NCI-H345 treated with DMSO at 0.1 percent for 48 hours (cell line): ENCODE data around the gene PLXNA3.

ENCODE experiments used
- DNase-seq: peaks from one replicate; lab custom pipeline; 2025; ENCODE audit not compliant: unreplicated experiment; lab: John Stamatoyannopoulos, UW

PLXNA3 gene

DNA sequence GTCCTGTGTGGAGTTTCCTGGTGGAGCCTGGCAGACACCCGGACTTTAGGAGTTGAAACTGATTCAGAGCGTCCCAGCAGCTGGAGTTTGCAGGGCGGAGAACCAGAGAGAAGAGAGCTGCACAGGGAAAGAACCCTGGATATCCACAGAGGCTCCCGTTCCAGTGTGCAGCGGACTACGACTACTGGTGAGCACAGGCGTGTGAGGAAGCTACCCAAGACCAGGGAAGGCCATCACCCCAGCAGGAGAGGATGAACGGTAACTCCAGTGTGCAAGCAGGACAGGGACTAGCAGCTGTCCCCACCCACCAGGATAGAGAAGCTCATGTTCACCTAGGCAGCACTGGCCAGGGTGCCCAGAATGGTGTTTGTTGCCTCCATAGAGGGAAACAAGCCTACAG is 18.7 kb downstream of the PLXNA3 start:
- no peak for DNase-seq

DNA sequence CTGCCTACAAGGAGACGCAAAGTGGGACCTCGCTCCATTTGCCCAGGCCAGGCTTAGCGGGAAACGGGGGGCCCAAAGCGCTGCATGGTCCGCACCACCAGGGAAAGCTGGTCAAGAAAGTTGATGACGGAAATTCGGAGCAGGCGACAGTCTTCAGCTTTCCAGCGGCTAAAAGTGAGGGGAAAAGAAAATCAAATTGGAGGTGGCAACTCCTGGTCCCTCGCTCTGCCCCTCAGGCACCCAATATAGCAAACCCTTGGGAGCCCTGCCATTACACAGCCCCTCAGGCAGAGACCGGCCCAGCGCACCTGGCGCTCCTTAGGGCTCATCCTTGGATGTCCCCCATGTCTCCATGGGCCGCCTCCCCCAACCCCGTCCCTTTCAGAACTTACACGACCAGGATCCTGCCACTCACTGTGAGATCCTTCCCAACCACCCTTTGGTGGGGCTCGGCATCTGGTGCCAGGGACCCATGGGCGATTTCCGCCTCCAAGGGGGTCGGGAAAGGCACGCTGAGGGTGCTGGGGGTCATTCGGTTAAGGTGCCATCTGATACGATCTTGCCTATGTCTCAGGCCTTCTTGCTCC is 19.9 kb downstream of the PLXNA3 start:
- DNase-seq: no peak

DNA sequence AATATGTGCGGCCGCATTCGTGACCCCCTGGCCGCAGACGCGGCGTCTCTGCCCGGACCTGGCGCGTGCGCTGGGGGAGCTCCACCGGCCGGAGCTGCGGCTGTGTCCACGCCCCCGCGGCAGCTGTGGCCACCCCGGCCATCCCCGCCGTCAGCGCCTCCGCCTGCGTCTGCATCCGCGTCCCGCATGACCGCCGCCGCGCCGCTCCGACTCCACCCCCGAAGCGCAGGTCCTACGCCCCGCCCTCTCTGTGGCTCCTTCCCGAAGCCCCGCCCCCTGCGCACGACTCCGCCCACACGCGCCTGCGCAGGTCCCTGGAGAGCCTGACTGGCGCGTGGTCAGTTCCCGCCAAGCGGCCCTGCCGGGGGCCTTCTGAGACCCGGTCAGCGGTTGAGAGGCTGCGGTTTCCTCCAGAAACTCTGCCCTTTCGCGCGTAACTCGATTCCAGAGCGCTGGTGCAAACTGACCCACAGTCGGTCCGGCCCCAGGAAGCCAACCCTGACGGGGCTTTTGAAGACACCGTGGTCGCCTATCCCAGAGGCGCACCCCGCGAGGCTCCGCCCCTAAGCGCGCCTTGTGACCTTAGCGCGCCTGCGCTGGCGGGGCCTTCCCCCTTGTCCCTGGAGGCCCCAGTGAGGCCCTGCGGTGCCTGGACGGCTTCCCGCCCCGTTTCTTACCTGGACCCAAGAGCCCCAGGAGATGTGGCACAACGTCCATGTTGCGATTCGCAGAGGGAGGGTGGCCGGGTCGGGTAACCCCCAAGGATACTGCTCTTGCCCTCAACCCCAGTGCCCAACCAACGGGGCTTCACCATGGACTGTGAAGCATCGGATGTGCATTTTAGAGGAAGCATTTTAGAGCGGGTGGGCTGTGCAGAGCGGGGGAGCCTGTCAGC is 20.9 kb downstream of the PLXNA3 start, which contains the start of gene LAGE3:
TSS of gene LAGE3 (minus strand) at position 554 of the 895 bp plus-strand sequence. CDS start at position 188, 366 bp downstream.
- peak; percentile 74 for DNase-seq

DNA sequence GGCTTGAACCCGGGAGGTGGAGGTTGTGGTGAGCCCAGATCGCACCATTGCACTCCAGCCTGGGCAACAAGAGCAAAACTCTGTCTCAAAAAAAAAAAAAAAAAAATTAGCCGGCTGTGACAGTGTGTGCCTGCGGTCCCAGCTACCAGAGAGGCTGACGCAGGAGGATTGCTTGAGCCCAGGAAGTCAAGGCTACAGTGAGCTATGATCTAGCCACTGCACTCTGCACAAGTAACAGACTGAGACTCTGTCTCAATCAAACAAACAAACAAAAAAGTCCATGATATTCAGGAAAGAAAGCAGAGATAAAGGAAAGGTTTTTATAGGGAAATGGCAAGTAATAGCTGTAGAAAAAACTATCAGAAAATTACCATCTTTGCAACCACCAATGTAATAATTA is 23.1 kb downstream of the PLXNA3 start:
- no peak for DNase-seq

DNA sequence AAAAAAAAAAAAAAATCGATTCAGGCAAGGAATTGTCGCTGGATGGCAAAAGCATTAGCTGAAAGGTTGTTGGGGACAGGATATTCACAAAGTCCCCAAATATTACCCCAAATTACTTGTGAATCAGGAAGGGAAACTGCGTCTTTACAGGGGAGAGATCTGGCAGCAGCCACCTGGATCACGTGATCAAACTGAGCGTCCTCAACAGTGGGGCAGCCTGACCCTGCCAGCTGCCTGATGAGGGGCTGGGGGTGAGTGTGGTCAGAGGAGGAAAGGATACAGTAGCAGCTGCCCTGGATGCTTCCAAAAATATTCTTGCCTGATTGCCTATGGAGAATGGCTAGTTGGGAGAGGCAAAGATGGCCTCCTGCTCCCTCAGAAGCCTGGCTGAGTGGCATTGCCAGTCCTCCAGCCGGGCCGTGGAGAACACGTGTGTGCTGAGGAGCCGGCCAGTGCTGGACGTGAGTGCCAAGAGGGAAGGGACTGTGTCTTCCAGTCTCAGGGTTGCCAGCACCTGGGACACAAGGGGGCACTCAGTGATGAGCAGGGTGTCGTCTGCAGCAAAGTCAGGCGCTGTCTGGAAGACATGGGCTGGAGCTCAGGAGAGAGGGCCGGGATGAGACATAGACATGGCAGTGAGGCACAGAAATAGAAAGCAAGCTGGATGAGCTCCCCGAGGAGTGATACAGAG is 24.0 kb downstream of the PLXNA3 start:
- no peak for DNase-seq

DNA sequence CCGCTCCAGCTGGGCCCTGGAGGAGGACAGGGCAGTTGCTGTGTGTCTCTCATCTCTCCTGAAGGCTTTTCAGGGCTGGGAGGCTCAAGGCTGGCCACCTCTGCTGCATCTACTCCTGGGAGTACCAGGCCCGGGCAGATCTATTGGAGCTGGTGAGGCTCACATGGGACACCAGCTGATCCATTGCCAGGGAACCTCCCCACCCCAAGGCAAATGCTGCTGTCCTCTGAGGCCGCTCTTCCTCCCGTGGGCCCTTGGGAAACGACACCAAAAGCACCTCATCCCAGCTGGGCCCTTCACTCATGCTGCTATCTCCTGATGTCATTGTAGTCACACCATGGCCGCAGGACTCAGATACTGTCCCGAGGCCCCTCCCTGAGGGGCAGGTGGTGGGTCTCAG is 24.7 kb downstream of the PLXNA3 start:
- no peak for DNase-seq

DNA sequence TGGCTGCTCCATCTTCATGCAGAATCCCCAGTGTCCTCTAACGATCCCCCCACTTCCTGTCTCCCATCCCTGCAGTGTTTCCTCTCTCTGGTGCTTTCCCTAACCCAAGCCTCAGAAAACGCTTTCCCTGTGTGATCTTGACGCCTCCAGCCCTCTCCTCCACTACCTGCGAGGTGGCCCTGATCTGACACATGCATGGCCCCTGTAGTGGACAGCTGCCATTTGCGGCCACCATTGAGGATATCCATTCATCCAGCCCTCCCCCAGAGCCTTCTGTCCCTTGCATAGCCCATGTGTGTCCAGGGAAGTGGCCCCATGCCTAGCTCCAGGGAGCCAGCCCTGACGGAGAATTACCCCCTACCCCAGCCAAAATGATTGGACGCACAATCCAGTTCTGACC is 25.2 kb downstream of the PLXNA3 start:
- DNase-seq: no peak

DNA sequence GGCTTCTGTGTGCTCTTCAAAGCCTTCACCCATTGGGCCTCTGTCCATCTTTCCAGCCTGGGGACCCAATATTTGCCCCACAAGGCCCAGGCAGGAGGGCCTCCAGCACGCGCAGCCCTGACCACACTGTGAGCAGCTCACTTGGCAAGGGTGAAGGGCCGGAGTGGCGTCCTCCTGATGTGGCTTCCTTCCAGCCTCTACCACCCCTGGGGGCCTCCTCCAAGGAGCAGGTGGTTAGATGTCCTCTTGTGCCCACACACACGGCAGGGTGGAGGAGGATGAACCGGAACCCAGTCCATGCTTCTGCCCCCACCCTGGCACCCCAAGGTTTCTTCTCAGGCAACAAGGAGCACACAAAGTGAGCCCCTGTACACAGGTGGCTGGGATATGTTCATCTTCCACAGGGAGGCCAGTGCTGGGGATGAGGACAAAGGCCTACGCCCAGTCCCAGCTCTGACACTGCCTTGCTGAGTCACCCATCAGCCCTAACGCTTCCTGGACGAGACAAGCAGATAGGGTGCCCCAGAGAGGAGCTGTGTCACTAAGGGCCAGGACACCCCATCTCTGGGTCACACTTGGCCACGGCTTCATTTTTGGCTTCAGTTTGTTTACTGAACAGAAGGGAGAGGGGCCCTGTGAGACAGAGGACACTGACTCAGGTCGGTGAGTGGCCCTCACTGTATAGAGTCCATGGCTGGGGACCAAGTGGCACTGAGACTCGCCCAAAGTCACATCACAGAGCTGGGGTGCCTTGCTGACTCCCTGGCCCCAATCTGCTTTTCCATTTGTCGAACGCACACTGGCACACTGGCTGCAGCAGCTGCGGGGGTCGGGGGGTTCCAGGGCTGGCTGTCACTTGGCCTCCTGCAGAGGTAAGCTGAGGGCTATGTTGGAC is 26.4 kb downstream of the PLXNA3 start:
- DNase-seq: no peak

DNA sequence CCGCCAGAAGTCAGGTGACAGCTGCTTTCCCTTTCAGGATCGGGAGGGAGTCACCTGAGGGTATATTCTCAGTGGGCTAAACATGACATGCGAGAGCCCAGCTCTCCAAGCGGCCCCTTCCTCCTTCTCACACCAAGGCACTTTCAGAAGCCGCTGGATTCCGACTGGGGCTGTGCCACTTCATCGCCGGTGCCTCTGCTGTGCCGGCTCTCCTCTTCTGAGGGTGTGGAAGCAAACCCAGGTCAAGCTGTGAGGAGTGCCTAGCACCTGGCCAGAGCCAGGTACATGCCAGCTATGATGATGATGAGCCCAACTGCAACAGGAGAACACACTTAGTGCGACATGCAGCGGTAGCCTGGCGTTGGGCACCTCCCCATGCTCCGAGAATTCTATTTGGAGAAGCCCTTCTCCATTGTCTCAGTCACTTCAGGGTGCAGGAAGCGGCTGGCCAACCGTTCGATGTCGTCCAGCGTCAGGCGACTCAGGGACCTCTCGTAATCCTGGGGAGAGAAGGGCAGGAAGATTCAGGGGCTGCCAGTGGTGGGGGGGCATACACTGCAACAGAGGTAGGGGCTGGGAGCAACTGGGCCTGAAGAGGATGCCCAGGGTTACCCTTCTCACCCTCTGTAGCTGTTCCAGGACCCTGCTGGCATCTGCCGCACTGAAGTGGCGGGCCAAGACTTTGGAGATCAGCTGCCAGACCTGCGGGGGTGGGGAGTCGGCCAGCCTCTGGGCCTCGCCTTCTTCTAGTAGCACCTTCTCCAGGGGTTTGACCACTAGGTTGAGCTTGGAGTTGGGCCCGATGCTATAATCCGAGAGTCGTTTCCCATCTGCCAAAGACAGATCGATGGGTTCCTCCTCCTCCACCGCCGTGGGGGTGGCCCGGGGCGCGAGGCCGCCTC is 27.3 kb downstream of the PLXNA3 start:
- no peak for DNase-seq

DNA sequence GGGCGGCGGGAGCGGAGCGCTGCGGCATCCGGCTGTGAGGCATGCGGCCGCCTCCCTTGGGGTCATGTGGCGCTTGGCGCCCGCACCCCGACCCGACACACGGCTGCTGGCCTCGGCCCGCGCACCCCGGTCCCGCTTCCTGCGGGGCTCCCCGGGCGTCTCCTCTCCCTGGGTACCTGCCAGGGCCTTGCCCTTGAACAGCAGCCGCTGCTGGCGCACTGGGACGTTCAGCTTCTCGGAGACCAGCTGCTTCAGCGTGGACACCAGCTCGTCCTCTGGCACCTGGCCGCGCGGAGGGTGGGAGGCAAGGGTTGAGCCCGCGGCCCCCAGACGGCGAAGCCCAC is 27.9 kb downstream of the PLXNA3 start:
- no peak for DNase-seq

DNA sequence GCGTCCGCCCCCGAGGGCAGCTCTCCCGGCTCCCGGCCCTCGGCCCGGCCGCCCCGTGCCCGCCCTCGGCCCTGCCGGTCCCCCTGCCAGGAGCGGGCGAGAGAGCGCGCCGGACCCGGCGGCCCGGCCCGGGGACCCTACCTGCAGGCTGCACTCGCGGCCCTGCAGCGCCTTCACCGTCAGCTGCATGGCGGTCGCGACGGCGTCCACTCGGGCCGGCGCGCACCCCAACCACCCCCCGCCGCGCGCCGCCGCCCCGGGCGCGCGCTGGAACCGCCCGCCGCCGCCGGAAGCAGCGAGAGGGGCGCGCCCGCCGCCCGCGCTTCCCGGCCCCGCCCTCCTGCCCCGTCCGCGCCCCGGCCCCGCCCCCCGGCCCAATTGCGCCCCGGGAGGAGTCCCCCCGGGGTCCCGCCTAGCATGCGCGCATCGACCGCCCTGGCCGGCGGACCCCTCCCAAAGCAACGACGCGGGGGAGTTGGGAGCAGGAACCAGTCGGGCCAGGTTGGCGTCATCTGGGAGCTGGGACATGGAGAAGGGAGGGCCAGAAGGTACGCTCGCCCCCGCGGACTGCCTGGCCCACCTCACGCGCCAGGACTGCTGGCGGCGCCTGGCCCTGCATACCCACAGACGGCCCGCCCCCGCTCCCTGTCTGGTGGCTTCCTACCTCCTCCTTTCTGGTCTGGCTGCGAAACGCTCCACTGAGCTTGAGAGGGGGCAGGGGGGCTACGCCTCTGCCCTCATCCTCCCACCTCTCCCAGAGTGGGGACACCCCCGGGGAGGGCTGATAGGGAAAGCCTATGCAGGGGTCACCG is 28.5 kb downstream of the PLXNA3 start, which contains the start of gene UBL4A:
TSS of gene UBL4A (minus strand) at position 220 of the 812 bp plus-strand sequence. CDS start at position 189, 31 bp downstream.
- no peak for DNase-seq

DNA sequence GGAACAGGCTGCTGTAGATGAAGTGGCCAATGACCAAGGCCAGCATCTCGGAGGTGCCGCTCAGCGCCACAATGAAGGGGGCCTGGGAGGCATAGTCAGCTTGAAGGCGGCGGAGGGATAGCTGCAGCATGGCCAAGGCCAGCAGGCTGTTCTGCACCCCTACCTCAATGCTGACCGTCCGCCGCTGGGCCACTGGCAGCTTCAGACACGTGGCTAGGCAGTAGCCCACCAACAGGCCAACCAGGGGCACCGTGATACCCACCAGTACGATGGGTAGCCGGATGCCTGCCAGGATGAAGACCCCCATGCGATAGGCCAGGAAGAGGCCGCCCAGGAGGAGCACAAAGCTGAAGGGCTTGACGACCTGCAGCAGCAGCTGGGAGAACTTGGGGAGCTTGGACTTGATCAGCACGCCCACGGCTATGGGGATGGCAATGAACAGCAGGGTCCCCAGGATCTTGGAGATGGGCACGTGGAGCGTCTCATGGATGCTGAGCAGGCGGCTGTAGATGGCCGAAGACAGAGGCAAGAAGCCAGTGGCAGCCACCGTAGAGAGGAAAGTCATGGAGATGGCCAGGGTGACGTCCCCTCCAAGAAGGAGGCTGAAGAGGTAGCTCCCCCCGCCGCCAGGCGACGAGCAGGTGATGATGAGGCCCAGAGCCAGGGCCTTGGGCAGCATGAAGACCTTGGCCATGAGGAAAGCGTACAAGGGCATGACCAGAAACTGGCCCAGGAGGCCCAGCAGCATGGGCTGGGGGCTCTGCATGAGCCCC is 29.6 kb downstream of the PLXNA3 start:
- no peak for DNase-seq

DNA sequence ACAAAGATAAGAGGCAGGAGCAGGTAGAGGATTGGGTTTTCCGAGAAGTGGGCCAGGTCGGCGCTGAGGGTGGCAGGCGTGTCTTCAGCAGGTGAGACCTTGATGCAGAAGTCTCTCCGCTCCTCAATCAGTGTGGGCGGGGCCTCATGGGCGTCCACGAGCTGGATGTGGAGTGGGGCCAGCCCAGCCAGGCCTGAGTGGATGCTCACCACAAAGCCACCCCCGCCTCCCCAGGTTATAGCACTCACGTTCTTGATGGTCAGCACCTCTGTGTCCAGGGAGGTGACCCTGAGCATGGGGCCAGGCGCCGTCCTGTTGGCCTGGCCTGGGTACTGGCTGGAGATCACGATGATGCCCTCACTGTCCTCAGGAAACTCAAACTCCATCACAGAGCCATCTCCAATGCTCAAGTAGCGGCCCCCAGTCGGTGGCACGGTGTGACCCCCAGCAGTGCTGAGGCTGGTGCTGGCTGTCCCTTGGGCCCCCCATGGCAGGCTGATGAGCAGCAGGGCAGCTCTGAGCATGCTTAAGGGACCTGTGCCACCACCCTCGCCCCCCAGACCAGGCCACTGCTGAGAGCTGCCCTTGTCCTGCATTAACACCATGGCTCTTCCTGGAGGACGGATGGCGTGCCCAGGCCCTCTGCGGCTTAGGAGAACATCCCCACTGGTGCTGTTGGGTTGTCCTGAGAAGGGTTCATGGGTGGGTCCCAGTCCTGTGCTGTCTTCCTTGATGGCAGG is 30.4 kb downstream of the PLXNA3 start:
- DNase-seq: no peak

DNA sequence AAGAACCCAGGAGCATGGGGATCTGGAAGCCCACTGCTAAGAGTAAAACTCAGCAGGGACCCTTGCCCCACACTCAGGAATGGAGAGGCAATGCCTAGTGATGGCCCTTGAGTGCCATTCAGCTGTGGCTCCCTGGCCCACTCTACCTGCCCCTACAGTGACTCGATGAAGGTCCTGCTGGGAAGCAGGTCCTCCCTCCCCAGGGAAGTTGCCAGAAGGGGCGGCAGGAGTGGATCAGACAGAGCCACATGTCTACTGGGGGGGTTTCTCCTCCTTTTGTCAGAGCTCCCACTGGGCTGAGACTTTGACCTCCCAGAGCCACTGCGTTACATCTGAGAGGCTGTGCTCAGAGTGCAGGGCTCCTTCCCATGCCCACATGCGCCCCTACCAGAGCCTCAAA is 31.1 kb downstream of the PLXNA3 start:
- no peak for DNase-seq

DNA sequence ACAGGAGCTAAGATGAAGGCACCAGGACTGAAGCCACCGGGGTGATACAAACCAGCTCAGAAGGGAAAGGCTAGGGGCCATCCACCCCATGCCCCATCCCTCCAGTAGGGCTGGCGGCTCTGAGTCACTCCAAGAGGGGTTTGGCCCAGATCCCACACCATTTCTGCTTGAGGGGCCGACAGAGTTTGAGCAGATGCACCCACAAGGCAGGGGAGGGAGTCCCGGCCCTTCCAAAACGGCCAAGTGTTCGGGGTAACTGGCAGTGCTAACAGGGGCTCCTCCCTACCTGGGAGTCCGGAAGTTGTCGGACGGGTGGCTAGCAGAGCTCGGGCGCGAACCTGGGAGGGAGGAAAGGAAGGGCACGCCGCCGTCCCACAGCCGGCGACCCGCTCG is 31.9 kb downstream of the PLXNA3 start:
- DNase-seq: no peak

DNA sequence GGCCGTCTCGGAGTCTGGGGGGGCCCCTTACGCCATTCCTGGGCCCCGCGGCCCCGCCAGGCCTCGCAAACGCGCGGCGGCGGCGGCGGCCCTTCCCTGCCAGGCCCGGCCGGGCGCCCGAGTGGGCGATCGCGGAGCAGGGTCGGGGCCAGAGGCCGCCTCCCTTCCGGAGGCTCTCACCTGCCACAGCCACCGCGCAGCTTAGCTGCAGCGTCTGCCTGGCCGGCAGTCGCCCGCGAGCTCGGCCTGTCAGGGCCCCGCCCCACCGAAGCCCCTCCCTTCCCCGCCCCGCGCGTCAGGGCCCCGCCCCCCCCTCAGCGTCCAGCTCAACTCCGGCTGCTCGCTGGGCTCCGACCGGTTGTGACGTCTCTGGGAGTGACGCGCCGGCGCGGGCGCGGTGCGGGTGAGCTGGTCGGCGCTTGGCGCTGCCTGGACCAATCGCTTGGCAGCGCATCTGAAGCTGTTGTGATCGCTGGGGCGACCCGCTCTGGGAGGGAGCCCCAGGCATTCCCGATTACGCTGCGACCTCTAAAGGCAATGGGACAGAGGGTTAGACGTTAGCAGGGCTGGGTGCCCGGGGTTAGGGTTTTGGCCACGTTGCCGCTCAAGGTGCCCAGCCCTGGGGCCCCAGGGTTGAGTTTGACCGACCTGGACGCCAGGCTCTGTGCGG is 32.5 kb downstream of the PLXNA3 start, which contains the start of gene SLC10A3:
TSS of gene SLC10A3 (minus strand) at position 216 of the 670 bp plus-strand sequence. CDS start 1,689 bp downstream, outside the sequence.
- DNase-seq: peak; percentile 65

DNA sequence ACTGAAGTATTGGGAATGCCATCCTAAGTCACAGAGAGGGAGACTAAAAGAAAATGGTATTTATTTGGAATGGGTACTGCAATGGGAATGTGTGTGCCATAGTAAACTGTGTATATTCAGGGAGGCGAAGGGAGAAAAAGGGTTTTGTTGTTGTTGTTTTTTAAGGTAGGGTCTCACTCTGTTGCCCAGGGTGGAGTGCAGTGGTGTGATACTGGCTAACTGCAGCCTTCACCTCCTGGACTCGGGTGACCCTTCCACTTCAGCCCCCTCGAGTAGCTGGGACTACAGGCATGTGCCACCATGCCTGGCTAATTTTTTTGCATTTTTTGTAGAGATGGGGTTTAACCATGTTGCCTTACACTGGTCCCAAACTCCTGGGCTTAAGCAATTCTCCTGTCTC is 36.6 kb downstream of the PLXNA3 start:
- DNase-seq: no peak
